Activated CD8-positive, alpha-beta memory T cell treated with anti-CD3 and anti-CD28 coated beads, Interleukin-2, amount 50 U/mL, for 24 hours (primary cell): ENCODE data around the gene FAM228B.
"Not testable (repeated sequence)": the region's sequence is repeated elsewhere in the genome, so short reads cannot be mapped to it uniquely, and the experiment has no call there.

Experiments used
- DNase-seq: peaks from one replicate; pipeline ENCODE4 v3.0.0-alpha.2; 2020; ENCODE audit errors: extremely low read depth

FAM228B gene

DNA sequence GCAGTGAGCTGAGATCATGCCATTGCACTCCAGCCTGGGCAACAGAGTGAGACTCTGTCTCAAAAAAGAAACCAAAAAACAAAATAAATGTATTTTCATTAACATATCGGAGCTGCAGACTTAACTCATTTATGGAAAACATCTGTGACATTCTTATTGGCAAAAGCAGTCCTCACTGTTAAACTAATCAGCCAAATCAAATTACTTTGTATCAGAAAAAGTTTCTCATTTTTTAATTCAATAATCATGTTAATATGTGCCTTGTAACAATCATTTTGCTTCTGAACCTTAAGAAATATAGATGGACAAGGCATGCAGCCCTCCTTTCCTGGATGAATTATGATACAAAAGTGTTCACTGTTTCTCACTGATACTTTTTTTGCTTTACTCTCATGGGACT lies 20.6 kb upstream of the FAM228B start:
- DNase-seq: no peak

DNA sequence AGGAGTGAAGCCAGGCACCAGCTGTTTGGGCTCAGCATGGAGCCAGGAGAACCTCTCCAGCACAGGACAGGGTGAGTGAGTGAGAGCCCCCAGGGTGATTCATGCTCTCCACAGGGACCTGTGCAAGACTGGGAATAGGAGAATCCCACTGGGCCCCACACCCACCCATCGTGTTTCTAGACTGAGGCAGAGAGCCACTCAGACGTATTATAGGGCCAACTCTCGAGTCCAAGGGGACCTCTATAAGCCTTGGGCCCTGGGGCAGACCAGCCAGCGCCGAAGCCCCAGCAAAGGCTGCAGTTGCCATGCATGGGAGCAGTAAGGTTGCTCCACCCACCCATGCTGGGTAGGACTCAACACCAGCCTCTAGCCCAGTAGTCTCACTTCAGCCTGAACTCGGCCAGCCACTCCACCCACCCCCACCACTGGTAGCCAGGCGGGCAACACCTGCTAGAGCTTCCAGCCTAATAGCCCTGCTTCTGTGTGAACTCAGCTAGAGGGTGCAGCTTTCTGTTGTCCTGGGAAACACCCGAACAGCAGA lies 19.1 kb upstream of the FAM228B start:
- no peak for DNase-seq

DNA sequence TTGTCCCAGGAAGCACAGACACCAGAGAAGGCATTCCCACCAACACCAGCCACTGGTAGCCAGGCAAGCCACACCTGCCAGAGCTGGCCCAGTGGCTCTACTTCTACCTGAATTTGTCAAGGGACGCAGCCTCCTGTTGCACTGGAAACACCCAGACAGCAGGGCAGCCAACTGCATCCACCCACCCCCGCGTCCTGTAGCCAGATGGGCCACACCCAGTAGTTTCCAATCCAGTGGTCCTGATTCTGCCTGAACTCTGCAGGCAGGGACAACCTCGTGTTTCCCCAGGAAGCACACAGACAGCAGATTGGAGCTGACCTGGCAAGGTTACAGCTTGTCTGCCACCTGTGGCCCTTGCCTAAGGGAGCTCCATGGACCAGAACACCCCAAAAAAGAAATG lies 18.4 kb upstream of the FAM228B start:
- no peak for DNase-seq

DNA sequence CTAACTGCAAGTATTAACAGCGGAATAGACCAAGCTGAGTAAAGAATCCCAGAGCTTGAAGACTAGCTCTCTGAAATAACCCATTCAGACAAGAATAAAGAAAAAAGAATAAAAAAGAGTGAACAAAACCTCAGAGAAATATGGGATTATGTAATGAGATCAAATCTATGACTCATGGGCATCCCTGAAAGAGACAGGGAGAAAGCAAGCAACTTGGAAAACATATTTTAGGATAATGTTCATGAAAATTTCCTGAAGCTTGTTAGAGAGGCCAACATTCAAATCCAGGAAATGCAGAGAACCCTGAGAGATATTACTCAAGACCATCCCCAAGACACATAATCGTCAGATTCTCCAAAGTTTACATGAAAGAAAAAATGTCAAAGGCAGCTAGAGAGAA lies 17.5 kb upstream of the FAM228B start:
- DNase-seq: no peak

DNA sequence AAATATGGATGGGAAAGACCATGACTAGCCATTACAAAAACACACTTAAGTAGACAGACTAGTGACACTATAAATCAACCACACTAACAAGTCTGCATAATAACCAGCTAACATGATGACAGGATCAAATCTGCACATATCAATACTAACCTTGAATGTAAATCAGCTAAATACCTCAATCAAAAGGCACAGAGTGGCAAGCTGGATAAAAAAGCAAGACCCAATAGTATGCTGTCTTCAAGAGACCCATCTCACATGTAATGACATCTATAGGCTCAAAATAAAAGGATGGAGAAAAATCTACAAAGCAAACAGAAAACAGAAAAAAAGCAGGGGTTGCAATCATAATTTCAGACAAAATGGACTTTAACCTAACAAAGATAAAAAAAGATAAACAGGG lies 16.5 kb upstream of the FAM228B start:
- DNase-seq: no peak

DNA sequence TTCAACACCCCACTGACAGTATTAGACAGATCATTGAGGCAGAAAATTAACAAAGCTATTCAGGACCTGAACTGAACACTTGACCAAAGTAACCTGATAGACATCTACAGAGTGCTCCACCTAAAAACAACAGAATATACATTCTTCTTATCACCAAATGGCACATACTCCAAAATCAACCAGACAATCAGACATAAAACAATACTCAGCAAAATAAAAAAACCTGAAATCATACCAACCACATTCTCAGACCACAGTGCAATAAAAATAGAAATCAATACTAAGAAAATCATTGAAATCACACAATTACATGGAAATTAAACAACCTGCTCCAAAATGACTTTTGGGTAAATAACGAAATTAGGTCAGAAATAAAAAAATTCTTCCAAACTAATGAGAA lies 15.9 kb upstream of the FAM228B start:
- no peak for DNase-seq

DNA sequence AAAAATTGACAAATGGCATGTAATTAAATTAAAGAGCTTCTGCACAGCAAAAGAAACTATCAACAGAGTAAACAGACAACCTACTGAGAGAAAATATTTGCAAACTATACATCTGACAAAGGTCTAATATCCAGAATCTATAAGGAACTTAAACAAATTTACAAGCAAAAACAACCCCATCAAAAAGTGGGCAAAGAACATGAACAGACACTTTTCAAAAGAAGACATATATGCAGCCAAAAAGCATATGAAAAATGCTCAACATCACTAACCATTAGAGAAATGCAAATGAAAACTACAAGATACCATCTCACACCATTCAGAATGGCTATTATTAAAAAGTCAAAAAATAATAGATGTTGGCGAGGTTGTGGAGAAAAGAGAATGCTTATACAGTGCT lies 13.8 kb upstream of the FAM228B start:
- not testable (repeated sequence) for DNase-seq

DNA sequence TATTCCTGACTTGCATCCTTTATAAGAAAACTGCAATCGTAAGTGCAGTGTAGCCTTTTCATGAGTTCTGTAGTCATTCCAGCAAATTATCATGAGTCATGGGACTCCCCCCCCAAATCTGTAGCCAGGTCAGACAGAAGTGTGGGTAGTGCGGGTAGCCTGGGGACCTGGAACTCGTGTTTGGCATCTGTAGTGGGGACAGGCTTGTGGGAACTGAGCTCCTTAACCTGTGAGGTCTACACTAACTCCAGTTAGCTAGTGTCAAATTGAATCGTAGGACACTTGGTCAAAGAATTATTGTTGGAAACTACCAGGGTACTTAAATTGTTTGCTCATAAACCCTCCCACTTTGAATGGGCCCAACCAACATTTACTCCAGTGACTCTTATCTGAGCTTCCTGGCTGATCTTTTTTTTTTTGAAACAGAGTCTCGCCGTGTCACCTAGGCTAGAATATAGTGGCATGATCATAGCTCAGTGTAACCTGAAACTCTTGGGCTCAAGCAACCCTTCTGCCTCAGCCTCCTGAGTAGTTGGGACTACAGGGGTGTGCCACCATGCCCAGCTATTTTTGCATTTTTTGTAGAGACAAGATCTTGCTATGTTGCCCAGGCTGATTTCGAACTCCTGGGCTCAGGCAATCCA lies 12.5 kb upstream of the FAM228B start:
- no peak for DNase-seq

DNA sequence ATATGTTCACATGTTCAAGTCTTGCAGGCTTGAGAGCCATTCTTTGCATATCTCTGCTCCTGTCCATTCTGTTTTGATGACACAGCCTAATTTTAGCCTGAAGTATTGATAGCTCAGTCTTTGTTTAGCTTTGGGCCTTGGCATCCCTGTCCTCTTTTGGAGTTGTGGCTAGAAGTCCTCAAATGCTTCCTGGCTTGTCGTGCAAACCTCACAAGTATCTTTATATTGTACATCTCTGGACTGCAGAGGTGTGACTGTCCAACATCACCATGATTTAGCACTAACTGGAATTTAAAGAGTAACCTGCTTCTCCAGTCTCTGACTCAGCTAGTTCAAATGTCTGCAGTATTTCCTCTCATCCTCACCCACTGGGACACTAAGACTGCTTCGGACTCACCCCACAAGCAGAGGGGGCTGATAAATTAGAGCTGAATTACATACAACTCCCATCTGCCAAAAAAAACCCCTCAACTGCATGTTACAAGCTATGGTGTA lies 11.8 kb upstream of the FAM228B start:
- no peak for DNase-seq

DNA sequence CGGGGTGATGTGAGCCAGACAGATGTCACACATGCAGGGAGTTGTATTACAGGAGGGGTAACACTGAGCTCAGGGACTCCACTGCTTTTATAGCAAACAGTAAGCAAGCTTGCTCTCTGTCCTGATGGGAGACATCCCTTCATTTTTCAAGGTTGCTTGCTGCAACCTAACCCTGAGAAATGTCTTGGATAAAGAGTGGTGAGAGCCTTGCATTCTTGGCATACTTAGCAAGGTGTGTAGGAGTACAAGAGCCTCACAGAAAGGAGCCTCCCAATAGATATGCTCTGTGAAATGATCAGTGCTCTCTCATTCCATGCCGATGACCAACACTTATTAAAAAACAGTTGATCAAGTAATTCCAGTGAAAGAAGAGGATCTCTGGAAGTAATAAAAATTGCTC lies 8.2 kb upstream of the FAM228B start:
- DNase-seq: no peak

DNA sequence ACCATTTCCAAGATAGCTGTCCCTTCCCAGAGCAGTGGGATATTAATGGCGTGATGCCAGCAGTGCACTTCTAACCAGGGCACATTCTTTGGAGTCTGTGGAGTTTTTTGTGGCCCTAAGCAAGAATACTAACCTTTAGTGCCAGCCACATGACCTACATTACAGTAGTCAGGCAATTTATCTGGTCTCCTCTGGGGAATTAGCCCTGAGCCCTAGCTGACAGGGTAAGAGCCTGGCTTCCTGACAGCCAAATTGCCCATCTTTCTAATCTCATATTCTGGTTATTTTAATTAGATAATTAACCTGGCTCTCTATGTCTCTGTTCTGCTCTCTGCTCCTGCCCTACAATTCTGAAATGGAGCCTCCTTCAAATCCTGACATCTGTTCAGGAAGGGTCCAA lies 5.4 kb upstream of the FAM228B start:
- DNase-seq: no peak

DNA sequence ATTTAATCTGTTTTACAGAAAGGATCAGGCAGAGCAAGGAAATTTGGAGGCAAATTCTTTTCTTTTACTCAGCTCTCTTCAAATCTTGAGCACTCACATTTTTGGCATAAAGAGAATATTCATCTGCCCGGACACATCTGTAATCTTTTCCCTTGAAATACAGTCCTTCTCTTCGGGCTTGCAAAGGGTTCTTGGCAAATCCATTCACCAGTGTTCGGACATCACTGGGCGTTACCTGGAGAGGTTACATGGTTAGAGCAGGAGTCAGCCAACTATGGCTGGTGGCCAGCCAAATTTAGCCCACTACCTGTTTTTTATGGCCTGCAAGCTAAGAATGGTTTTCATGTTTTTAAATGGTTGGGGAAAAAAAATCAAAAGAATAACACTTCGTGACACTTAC lies 2.2 kb upstream of the FAM228B start:
- no peak for DNase-seq

DNA sequence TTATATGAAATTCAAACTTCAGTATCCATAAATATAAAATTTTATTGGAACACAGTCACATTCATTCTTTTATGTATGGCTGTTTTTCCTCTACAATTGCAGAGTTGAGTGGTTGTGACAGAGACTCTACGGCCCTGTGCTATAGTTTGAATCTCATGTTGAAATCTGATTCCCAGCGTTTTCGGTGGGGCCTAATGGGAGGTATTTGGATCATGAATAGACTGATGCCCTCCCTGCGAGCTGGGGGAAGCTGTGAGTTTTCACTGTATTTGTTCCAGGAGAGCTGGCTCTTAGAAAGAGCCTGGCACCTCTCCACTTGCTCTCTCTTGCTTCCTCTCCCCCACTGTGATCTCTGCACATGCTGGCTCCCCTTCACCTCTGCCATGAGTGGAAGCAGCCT lies 1.8 kb upstream of the FAM228B start:
- no peak for DNase-seq

DNA sequence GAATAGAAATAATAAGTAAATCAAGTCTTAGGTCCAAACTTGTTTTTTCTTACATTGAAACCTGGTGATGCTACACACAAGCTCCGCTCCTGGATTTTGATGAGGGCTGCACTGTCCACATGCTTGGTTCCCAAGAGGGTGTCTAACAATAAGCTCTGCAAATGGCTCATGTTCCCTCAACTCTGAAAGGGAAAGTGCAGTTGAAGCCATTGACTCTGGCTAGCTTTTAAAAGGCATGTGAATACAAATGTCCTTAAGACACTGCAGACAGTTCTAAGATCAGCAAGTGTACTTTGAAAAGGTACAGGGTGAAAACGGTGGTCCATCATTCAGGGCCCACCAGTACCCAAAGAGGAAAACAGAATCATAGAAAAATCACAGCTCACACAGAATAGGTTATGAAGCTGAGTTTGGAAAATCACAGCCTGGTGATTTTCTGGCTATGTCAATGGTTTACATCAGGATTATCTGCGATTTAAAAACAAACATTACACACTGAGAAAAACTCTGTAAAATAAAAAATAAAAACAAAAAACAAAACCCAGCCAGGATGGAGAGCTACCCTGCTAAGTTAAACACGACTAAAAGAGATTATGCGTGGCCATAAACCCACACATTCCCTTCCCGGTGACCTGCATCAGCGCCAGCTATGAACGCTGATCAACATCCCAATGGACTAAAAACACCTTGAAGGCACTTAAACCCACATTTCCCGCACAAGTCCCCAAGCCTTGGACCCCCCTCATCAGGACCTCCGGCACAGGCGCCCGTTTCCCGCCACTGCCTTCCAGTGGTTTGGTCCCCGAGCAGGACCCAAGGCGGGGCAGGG lies 689 bp upstream of the FAM228B start:
- no peak for DNase-seq

DNA sequence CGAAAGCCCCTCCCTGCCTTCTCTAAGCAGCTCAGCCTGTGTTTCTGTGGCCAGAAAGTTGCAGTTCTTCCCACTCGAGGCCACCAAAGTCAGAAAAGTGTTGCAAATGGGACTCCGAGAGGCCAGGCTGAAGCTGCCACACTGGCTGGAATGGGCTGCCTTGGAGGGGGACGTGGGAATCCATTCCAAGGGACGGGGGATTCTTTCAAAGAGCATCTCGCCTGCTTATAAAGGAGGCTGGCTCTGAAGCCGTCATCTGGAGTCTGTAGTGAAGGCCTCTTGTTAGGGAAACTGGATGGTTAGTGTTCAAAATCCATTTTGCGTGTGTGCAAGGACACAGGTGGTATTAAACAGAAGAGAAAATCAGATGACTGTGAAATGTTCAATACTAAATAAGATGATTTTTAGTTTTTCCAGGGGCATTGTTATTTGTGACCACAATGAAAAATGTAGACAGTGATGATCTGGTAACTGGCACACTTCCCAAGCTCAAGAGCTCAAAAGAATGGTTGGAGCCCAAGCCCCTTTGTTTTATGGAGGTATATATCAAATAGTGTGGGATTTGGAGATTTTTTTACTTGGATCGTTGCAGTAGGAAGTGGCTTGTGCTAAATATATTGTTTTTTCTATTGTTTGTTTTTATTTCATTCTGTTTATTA lies 782 bp downstream of the FAM228B start:
- peak; percentile 2 for DNase-seq

DNA sequence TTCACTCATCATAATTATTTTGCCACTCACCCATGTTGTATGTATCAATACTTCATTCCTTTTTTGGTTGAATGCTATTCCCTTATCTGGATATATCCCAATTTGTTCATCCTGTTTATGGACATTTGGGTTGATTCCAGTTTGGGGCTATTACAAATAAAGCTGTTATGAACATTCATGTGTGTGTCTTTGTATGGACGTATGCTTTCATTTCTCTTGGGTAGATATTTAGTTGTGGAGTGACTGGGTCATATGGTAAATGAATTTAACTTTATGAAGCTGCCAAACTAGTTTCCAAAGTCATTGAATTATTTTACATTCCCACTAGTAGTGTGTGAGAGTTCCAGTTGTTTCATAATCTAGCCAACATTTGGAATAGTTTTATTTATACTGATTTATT lies 2.7 kb downstream of the FAM228B start:
- DNase-seq: no peak

DNA sequence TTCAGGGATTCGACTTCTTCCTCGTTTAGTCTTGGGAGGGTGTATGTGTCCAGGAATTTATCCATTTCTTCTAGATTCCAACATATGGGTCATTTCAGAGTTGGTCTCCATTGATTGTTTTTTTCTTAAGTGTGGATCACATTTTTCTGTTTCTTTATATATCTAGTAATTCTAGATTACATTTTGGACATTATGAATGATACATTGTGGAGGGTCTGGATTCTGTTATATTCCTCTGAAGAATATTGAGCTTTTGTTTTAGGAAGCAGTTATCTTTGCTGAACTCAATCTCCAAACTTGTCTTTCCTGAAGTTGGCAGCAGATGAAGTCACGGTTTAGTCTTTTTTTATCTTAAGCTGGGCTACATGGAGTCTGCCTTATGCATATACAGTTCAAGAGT lies 9.3 kb downstream of the FAM228B start:
- no peak for DNase-seq

DNA sequence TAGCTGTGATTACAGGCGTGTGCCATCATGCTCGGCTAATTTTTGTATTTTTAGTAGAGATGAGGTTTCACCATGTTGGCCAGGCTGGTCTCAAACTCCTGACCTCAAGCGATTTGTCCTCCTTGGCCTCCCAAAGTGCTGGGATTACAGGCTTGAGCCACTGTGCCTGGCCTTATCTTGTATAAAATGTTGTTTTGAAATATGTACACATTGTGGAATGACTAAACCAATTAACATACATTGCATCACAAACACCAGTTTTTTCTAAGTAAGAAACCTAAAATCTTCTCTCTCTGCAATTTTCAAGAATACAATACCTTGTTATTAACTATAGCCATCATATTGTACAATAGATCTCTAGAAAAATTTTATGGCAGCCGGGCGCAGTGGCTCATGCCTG lies 17.0 kb downstream of the FAM228B start:
- DNase-seq: not testable (repeated sequence)

DNA sequence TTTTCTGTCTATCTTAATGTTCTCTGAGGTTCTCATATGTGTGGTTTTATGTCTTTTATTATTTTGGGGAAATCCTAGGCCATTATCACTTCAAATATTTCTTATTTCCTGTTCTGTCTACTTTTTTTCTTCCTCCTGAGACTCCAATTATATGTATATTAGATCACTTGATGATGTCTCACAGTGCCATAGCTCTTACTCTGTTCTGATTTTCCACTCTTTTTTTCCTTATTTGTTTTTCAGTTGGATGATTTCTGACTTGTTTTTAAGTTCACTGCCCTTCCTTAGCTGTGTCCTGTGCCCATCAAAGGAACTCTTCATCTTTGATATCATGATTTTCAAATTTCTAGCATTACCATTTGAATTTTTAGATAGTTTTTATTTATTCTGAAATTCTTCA lies 24.1 kb downstream of the FAM228B start:
- no peak for DNase-seq

DNA sequence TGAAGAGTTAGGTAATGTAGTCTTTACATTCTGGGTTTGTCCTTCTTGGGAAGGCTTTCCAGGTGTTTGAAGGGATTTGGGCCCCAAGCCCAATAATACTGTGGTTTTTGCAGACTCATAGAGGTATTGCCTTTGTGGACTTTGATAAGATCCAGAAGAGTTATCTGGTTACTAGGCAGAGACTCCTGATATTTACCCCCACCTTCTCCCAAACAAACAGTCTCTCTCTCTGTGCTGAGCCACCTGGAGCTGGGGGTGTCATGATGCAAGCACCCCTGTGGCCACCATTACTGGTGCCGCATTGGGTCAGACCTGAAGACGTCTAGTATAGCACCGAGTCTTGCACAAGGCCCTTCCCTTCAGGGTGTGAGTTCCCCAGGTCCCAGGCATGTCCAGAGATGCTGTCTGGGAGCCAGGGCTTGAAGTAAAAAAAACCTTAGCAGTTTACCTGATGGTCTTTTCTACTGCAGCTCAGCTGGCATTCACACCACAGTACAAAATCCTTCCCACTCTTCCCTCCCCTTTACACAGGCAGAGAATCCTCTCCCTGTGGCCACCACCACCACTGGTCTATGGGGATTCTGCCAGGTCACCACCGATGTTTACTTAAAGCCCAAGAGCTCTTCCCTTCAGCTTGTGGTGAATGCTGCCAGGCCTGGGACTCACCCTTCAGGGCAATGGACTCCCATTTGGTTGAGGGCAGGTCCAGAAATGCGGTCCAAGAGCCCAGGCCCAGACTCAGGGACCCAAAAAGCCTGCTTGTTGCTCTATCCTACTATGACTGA lies 29.3 kb downstream of the FAM228B start:
- DNase-seq: no peak

DNA sequence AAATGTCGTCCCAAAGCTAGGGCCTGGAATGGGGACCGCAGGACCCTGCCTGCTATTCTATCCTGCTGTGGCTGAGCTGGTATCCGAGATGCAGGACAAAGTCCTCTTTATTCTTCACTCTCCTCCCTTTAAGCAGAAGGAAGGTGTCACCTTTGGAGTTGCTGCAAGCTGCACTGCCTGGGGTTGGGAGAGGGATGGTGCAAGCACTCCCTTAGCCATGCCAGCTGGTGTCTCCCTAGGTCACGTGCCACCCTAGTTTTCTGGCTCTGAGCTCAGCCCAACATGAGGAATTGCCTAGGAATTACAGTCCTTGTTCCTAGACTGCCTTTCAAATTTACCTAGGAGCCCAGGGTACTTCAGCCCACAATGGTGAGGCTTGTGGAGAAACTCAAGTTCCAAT lies 30.2 kb downstream of the FAM228B start:
- no peak for DNase-seq

DNA sequence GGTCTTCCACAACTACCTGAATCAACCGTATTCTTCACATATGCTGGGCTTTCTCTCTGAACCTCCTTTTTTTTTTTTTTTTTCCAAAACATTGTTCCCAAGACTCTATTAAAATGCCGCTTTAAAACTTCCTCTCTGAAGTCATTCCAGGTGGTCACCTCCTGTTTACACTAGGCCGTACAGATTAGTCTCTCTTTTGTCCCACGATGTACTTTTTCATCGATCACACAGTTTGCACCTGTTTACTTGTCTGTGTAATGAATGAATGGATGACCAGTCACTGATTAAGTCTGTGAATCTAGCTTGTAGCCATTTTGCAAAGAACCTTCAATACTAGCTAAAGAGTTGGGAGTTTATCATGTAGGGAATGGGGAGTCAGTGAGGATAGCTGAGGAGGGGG lies 34.9 kb downstream of the FAM228B start:
- no peak for DNase-seq
